Measurements from ENCODE around the gene CAVIN3.

- TF ChIP-seq POLR2A (IDR thresholded peaks at IDR 0.05; ENCODE audit: low read depth, low read length) (no peak), NFE2L2 (IDR thresholded peaks at IDR 0.05; ENCODE audit: low read depth, low read length) (no peak)
Observed at GRCh38 chr11:6273188-6273587, 47.1 kb downstream of the CAVIN3 start.
